HG03064 (cell line): ENCODE results near the gene CD164L2.
"Not testable (repeated sequence)": the region's sequence is repeated elsewhere in the genome, so short reads cannot be mapped to it uniquely, and the experiment has no call there.

Experiments used
- ATAC-seq: cut with Tn5 transposase; IDR thresholded peaks from one replicate; pipeline ENCODE4 v1.9.1; 2021; ENCODE audit warnings: low read depth; ENCODE audit not compliant: unreplicated experiment

CD164L2 gene

GRCh38 chr1:27383039-27383605 lies at the start of gene CD164L2:
TSS of gene CD164L2 (minus strand) at chr1:27383333. CDS start at chr1:27383239, 94 bp downstream.
- ATAC-seq: no peak

- not testable (repeated sequence) for ATAC-seq
These were observed 49.6 kb upstream of the CD164L2 start for GRCh38 chr1:27432725-27433124.

- ATAC-seq: no peak
These were observed 48.4 kb upstream of the CD164L2 start for GRCh38 chr1:27431601-27431940.

GRCh38 chr1:27430903-27431600 lies 47.9 kb upstream of the CD164L2 start:
- no peak for ATAC-seq

GRCh38 chr1:27429029-27429425 lies 45.9 kb upstream of the CD164L2 start:
- ATAC-seq: no peak

- no peak for ATAC-seq
These were observed 45.3 kb upstream of the CD164L2 start for GRCh38 chr1:27428316-27429028.

GRCh38 chr1:27427816-27428315 lies 44.7 kb upstream of the CD164L2 start:
- no peak for ATAC-seq

- no peak for ATAC-seq
These were observed 44.2 kb upstream of the CD164L2 start for GRCh38 chr1:27427329-27427728.

GRCh38 chr1:27423709-27424108 lies 40.6 kb upstream of the CD164L2 start:
- no peak for ATAC-seq

- no peak for ATAC-seq
These were observed 35.4 kb upstream of the CD164L2 start for GRCh38 chr1:27418326-27419185.

- ATAC-seq: no peak
These were observed 34.6 kb upstream of the CD164L2 start for GRCh38 chr1:27417713-27418112.

- no peak for ATAC-seq
These were observed 33.4 kb upstream of the CD164L2 start for GRCh38 chr1:27416387-27417111.

- ATAC-seq: no peak
These were observed 31.0 kb upstream of the CD164L2 start for GRCh38 chr1:27414091-27414490.

GRCh38 chr1:27413004-27413403 lies 29.9 kb upstream of the CD164L2 start:
- no peak for ATAC-seq

GRCh38 chr1:27412502-27412901 lies 29.4 kb upstream of the CD164L2 start:
- no peak for ATAC-seq

GRCh38 chr1:27410709-27411108 lies 27.6 kb upstream of the CD164L2 start:
- ATAC-seq: no peak

GRCh38 chr1:27409669-27410068 lies 26.5 kb upstream of the CD164L2 start:
- no peak for ATAC-seq

- ATAC-seq: no peak
These were observed 25.0 kb upstream of the CD164L2 start for GRCh38 chr1:27408151-27408550.

- not testable (repeated sequence) for ATAC-seq
These were observed 23.7 kb upstream of the CD164L2 start for GRCh38 chr1:27406791-27407190.

GRCh38 chr1:27406362-27406680 lies 23.2 kb upstream of the CD164L2 start:
- no peak for ATAC-seq
